ENCODE results near the gene RAB31.

DNA sequence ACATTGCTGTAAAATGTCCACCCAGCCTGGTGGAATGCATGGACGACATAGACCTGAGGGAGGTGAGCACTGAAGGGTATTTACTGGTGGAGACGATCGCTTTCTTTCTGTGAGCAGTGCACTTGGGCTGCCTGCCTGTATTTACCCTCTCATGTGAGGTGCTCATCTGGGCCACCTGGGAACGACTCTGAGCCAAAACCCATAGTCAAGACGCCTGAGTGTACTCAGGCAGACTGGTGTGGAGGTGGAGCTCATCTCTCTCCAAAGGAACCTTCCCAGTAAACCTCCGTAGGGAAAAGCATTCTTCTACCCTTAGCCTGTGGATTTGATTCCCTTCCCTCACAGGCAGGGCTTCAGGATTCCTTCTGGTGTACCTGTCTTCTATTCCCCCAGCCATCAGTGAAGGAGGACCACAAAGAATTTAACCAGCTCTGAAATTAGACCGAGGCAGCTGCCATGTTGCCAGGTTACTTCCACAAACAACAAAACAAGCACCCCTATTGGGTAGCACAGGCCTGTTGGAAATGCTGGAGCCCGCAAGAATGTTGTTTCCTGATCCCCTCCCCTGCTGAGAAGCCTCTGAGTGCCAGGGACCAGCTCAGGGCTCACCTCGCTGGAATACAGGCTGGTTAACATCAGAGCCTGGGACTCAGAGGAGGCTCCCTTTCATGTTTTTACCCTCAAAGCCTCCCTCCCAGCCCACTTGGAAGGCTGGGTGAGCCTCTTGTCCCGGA is 130.2 kb downstream of the RAB31 start:
- TF ChIP-seq POLR2AphosphoS5 (IDR thresholded peaks at IDR 0.05; ENCODE audit: borderline replicate concordance, low read depth, low read length) (no peak), EZH2 (IDR thresholded peaks at IDR 0.05) (no peak)
